ENCODE results near the gene TBX6. TPM values are rescaled to one million over a fixed set of nuclear protein-coding genes. Genes with fewer than 3 reads are reported as not detected.
A peak's percentile ranks its signal among the peaks of the same experiment; 100 is the strongest.

Gene TBX6
- total RNA-seq, 1 donor = 0.09 TPM

- peak overlapping the region; percentile 97 for H3K4me3 ChIP-seq (ENCODE audit: low read depth, low read length)
- TF ChIP-seq CTCF (IDR thresholded peaks at IDR 0.05; ENCODE audit: insufficient read depth, low read length) = no peak
- DNase-seq (ENCODE audit: low read depth) = peak; percentile 43
These were observed 14.1 kb downstream of the TBX6 start for GRCh38 chr16:30077656-30078055.

- peak overlapping the region; percentile 97 for H3K4me3 ChIP-seq (ENCODE audit: low read depth, low read length)
- TF ChIP-seq CTCF (IDR thresholded peaks at IDR 0.05; ENCODE audit: insufficient read depth, low read length) = no peak
- peak; percentile 31 for DNase-seq (ENCODE audit: low read depth)
These were observed 15.4 kb downstream of the TBX6 start for GRCh38 chr16:30076276-30076791.

GRCh38 chr16:30075503-30076275 is 16.0 kb downstream of the TBX6 start, which contains the start of gene PPP4C:
Gene PPP4C (plus strand): TSS chr16:30075994. CDS start chr16:30076378, 384 bp downstream.
- H3K4me3 ChIP-seq (ENCODE audit: low read depth, low read length) = peak within 1 kb of the TSS; percentile 97
- peak; percentile 85 for DNase-seq (ENCODE audit: low read depth)
- TF ChIP-seq CTCF (IDR thresholded peaks at IDR 0.05; ENCODE audit: insufficient read depth, low read length) = peak; percentile 9

- no peak for DNase-seq (ENCODE audit: low read depth)
- H3K4me3 ChIP-seq (ENCODE audit: low read depth, low read length) = no peak overlapping the region
- no peak for TF ChIP-seq CTCF (IDR thresholded peaks at IDR 0.05; ENCODE audit: insufficient read depth, low read length)
These were observed 21.2 kb downstream of the TBX6 start for GRCh38 chr16:30070490-30070889.

- TF ChIP-seq CTCF (IDR thresholded peaks at IDR 0.05; ENCODE audit: insufficient read depth, low read length) = no peak
- H3K4me3 ChIP-seq (ENCODE audit: low read depth, low read length) = peak overlapping the region; percentile 38
- DNase-seq (ENCODE audit: low read depth) = no peak
These were observed 21.9 kb downstream of the TBX6 start for GRCh38 chr16:30069611-30070462.

GRCh38 chr16:30068750-30069610 is 22.7 kb downstream of the TBX6 start:
- TF ChIP-seq CTCF (IDR thresholded peaks at IDR 0.05; ENCODE audit: insufficient read depth, low read length) = peak; percentile 64
- H3K4me3 ChIP-seq (ENCODE audit: low read depth, low read length) = peak overlapping the region; percentile 38
- peak; percentile 31 for DNase-seq (ENCODE audit: low read depth)

Data from fibroblast of the aortic adventitia (primary cell).